Ammon's horn (tissue), 1 donor: ENCODE results near the gene RASGRF1.
"Not testable (repeated sequence)": the region's sequence is repeated elsewhere in the genome, so short reads cannot be mapped to it uniquely, and the experiment has no call there.

Experiments
- DNase-seq: peaks from one replicate; pipeline ENCODE4 v3.0.0-alpha.2; 2016; ENCODE audit warnings: low spot score

The RASGRF1 gene

GRCh38 chr15:79041601-79042168, 48.9 kb downstream of the RASGRF1 start:
- DNase-seq: no peak

- DNase-seq: no peak
Measured at GRCh38 chr15:79037848-79038247, 52.7 kb downstream of the RASGRF1 start.

GRCh38 chr15:79036323-79036722, 54.3 kb downstream of the RASGRF1 start:
- DNase-seq: no peak

GRCh38 chr15:79035814-79036213, 54.8 kb downstream of the RASGRF1 start:
- DNase-seq: no peak

- DNase-seq: no peak
Measured at GRCh38 chr15:79035111-79035601, 55.4 kb downstream of the RASGRF1 start.

GRCh38 chr15:79034284-79034683, 56.3 kb downstream of the RASGRF1 start:
- no peak for DNase-seq

GRCh38 chr15:79032656-79033055, 57.9 kb downstream of the RASGRF1 start:
- no peak for DNase-seq

- DNase-seq: no peak
Measured at GRCh38 chr15:79031821-79032220, 58.8 kb downstream of the RASGRF1 start.

GRCh38 chr15:79031201-79031600, 59.4 kb downstream of the RASGRF1 start:
- no peak for DNase-seq

- no peak for DNase-seq
Measured at GRCh38 chr15:79030470-79030869, 60.1 kb downstream of the RASGRF1 start.

GRCh38 chr15:79028411-79028964, 62.1 kb downstream of the RASGRF1 start:
- DNase-seq: peak; percentile 54

- no peak for DNase-seq
Measured at GRCh38 chr15:79027532-79028410, 62.8 kb downstream of the RASGRF1 start.

- DNase-seq: no peak
Measured at GRCh38 chr15:79025802-79026201, 64.8 kb downstream of the RASGRF1 start.

- DNase-seq: no peak
Measured at GRCh38 chr15:79025201-79025600, 65.4 kb downstream of the RASGRF1 start.

- not testable (repeated sequence) for DNase-seq
Measured at GRCh38 chr15:79024493-79024892, 66.1 kb downstream of the RASGRF1 start.

GRCh38 chr15:79023918-79024317, 66.7 kb downstream of the RASGRF1 start:
- DNase-seq: no peak

- DNase-seq: no peak
Measured at GRCh38 chr15:79023546-79023890, 67.1 kb downstream of the RASGRF1 start.

GRCh38 chr15:79018960-79019359, 71.6 kb downstream of the RASGRF1 start:
- no peak for DNase-seq

- no peak for DNase-seq
Measured at GRCh38 chr15:79017953-79018352, 72.6 kb downstream of the RASGRF1 start.

- no peak for DNase-seq
Measured at GRCh38 chr15:79016527-79017170, 73.9 kb downstream of the RASGRF1 start.

GRCh38 chr15:79015416-79015815, 75.2 kb downstream of the RASGRF1 start:
- no peak for DNase-seq

GRCh38 chr15:79010278-79010677, 80.3 kb downstream of the RASGRF1 start:
- no peak for DNase-seq

GRCh38 chr15:79009379-79009778, 81.2 kb downstream of the RASGRF1 start:
- DNase-seq: no peak
